GM12892 (cell line): ENCODE results near the gene CCR4.
"Not testable (repeated sequence)": the region's sequence is repeated elsewhere in the genome, so short reads cannot be mapped to it uniquely, and the experiment has no call there.

Source experiments
- POLR2A ChIP-seq: IDR thresholded peaks from 2 replicates; pipeline ENCODE4 v1.6.1; 2011; ENCODE audit warnings: low read depth, low read length, control low read depth
- POLR2AphosphoS5 ChIP-seq: IDR thresholded peaks from 2 replicates; pipeline ENCODE4 v1.6.1; 2011; ENCODE audit warnings: low read depth, low read length, control low read depth

DNA sequence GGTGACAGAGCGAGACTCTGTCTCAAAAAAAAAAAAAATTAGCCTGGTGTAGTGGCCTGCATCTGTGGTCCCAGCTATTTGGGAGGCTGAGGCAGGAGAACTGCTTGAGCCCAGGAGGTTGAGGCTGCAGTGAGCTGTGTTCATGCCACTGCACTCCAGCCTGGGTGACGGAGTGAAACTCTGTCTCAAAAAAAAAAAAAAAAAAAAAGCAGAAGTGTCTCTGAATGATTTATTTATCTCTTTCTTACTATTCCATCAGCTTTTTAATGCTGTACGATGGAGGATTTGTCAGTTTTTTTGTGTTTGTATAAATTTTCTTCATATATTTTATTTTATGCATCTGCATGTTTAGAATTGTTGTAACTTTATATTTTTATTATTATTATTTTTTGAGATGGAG is 33.5 kb downstream of the CCR4 start:
- TF ChIP-seq POLR2A, POLR2AphosphoS5: not testable (repeated sequence)
